HepG2 (cell line): ENCODE results near the gene B3GNT9. TPM values are rescaled to one million over a fixed set of nuclear protein-coding genes. Genes with fewer than 3 reads are reported as not detected.

Source experiments
- AFF4 ChIP-seq: sonication (generic); formaldehyde crosslinking; IDR thresholded peaks from 2 replicates; pipeline ENCODE4 v1.4.0; 2020; ENCODE audit warnings: missing genetic modification reagents
- ARNT2 ChIP-seq: sonication (generic); formaldehyde crosslinking; IDR thresholded peaks from 2 replicates; pipeline ENCODE4 v1.8.0; 2022; ENCODE audit warnings: mild to moderate bottlenecking, low read depth, missing genetic modification reagents, moderate library complexity
- ATM ChIP-seq: fragments of 450-650 bp; IDR thresholded peaks from 2 replicates; pipeline ENCODE4 v1.7.1; 2017; ENCODE audit warnings: mild to moderate bottlenecking, borderline replicate concordance
- FOXK2 ChIP-seq: fragments of 450-650 bp; IDR thresholded peaks from 2 replicates; pipeline ENCODE4 v1.6.1; 2016
- KDM5B ChIP-seq: sonication (generic); formaldehyde crosslinking; IDR thresholded peaks from 2 replicates; pipeline ENCODE4 v1.4.0; 2020; ENCODE audit warnings: missing genetic modification reagents, mild to moderate bottlenecking, borderline replicate concordance
- SMYD3 ChIP-seq: sonication (generic); formaldehyde crosslinking; IDR thresholded peaks from 2 replicates; pipeline ENCODE4 v1.8.1; 2023; ENCODE audit warnings: mild to moderate bottlenecking, missing genetic modification reagents
- TEAD3 ChIP-seq: optimal IDR thresholded peaks from 2 replicates; pipeline ENCODE3; 2016; ENCODE audit warnings: borderline replicate concordance
- ZBTB10 ChIP-seq: sonication (generic); formaldehyde crosslinking; IDR thresholded peaks from 2 replicates; pipeline ENCODE4 v1.4.0; 2020; ENCODE audit warnings: missing genetic modification reagents, borderline replicate concordance
- ZBTB21 ChIP-seq: sonication (generic); formaldehyde crosslinking; IDR thresholded peaks from 2 replicates; pipeline ENCODE4 v1.4.0; 2020; ENCODE audit warnings: missing genetic modification reagents
- ZMYM3 ChIP-seq: sonication (generic); formaldehyde crosslinking; IDR thresholded peaks from 2 replicates; pipeline ENCODE4 v1.5.1; 2020; ENCODE audit warnings: mild to moderate bottlenecking, missing genetic modification reagents
- ZNF143 ChIP-seq: sonication (generic); formaldehyde crosslinking; IDR thresholded peaks from 2 replicates; pipeline ENCODE4 v1.4.0; 2020; ENCODE audit warnings: missing genetic modification reagents
- ZNF598 ChIP-seq: sonication (generic); formaldehyde crosslinking; IDR thresholded peaks from 2 replicates; pipeline ENCODE4 v1.5.1; 2020; ENCODE audit warnings: mild to moderate bottlenecking, missing genetic modification reagents, borderline replicate concordance
- ZNF766 ChIP-seq: sonication (generic); formaldehyde crosslinking; IDR thresholded peaks from 2 replicates; pipeline ENCODE4 v1.5.0; 2020; ENCODE audit warnings: missing genetic modification reagents, borderline replicate concordance
- ZNF773 ChIP-seq: sonication (generic); formaldehyde crosslinking; IDR thresholded peaks from 2 replicates; pipeline ENCODE4 v1.4.0; 2020; ENCODE audit warnings: missing genetic modification reagents, borderline replicate concordance
- ZNF782 ChIP-seq: sonication (generic); formaldehyde crosslinking; IDR thresholded peaks from 2 replicates; pipeline ENCODE4 v1.4.0; 2020; ENCODE audit warnings: missing genetic modification reagents, mild to moderate bottlenecking, borderline replicate concordance
- ZNF800 ChIP-seq: sonication (generic); formaldehyde crosslinking; IDR thresholded peaks from 2 replicates; pipeline ENCODE4 v1.4.0; 2020; ENCODE audit warnings: missing genetic modification reagents
- ZSCAN29 ChIP-seq: sonication (generic); formaldehyde crosslinking; conservative IDR thresholded peaks from 2 replicates; pipeline ENCODE4 v1.4.0; 2020; ENCODE audit warnings: mild to moderate bottlenecking, missing genetic modification reagents
- polyA plus RNA-seq, 8 experiments: library from polyadenylated mRNA; depleted of rRNA in 3 of 8; stranded (reverse) in 7 of 8; unstranded in 1 of 8; fragments of >200 nt; fragmentation: Illumina TruSeq in 4 of 8; extraction: Trizol in 4 of 8; gene quantifications; 2 replicates each; pipeline versions ENCODE4 v1.2.1 to v1.2.3, GENCODE V29; 2011 to 2016; ENCODE audit warnings: low read depth in 4 of 8, missing spikeins in 1 of 8, mixed read lengths in 1 of 8; ENCODE audit not compliant: insufficient read depth in 1 of 8
- total RNA-seq, 5 experiments: library from RNA; depleted of rRNA; stranded (reverse); fragments of >200 nt; fragmentation: Illumina TruSeq; extraction: Trizol; gene quantifications; 2 replicates each; pipeline ENCODE4 v1.2.3, GENCODE V29; 2016; ENCODE audit warnings: low read depth in 1 of 5
- TF ChIP-seq, protein P1 (sequence below): sonication (generic); formaldehyde crosslinking; IDR thresholded peaks from 2 replicates; pipeline ENCODE4 v1.5.0; 2020; ENCODE audit warnings: missing genetic modification reagents, mild to moderate bottlenecking, borderline replicate concordance

B3GNT9 gene
- total and polyA plus RNA-seq, 2 of the 13 experiments (the other 11 are each of a cell fraction or from before 2014, with no cell fraction given): 1.5 to 3.1 TPM

DNA sequence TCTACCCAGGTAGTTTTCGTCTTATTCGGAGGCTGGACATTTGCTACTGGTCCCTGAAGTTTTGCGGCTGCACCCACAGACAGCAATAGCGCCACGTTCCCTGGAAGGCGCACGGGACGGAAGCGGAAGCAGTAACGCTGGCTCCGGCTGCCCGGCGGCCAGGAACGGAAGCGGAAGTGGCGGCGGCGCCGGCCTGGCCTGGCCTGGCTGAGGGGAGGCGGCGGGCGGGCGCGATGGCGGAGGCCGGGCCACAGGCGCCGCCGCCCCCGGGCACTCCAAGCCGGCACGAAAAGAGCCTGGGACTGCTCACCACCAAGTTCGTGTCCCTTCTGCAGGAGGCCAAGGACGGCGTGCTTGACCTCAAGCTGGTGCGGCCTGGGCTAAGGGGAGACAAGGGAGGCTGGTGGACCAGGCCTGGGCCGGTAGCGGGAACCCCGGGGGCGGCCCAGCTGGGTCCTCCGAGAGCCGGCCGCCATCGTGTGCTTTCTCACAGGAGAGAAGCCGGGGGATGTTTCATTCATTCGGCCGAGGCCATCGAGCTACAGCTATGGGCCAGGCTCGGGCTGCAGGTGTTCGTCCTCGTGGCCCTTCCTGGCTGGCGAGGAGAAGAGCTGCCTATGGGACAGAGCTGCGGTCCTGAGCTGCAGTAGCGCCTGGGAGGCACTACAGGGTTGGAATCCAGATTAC is 41.3 kb upstream of the B3GNT9 start, which contains the start of gene E2F4 (continued):
- TF ChIP-seq AFF4 (CRISPR knock-in tag): no peak
- TF ChIP-seq FOXK2: peak; percentile 48; the same call in 1 of the 2 replicates
- peak; percentile 84; the same call in 1 of the 2 replicates for TF ChIP-seq ZNF773 (CRISPR knock-in tag)
- TF ChIP-seq, protein P1, sequence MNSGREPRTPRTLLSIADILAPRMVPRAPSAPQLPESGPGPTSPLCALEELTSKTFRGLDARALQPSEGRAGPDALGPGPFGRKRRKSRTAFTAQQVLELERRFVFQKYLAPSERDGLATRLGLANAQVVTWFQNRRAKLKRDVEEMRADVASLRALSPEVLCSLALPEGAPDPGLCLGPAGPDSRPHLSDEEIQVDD: 0 out of 2 replicates have a peak, but pooled peaks have one; percentile 44
- no peak for TF ChIP-seq ZBTB21 (CRISPR knock-in tag)
- 0 out of 2 replicates have a peak, but pooled peaks have one; percentile 67 for TF ChIP-seq SMYD3 (CRISPR knock-in tag)
- TF ChIP-seq TEAD3 (CRISPR knock-in tag): peak; percentile 71
- TF ChIP-seq ZSCAN29 (CRISPR knock-in tag): no peak
- peak; percentile 88 for TF ChIP-seq ZMYM3 (CRISPR knock-in tag)
- TF ChIP-seq ARNT2 (CRISPR knock-in tag): peak; percentile 85
- peak; percentile 70; the same call in 1 of the 2 replicates for TF ChIP-seq ZNF782
- TF ChIP-seq ZNF143 (CRISPR knock-in tag): peak; percentile 79
- peak; percentile 61; the same call in 1 of the 2 replicates for TF ChIP-seq ZNF598 (CRISPR knock-in tag)
- TF ChIP-seq ZNF766 (CRISPR knock-in tag): peak; percentile 70; the same call in 1 of the 2 replicates
- peak; percentile 83 for TF ChIP-seq ZNF800 (CRISPR knock-in tag)
- peak; percentile 92; the same call in 1 of the 2 replicates for TF ChIP-seq KDM5B (CRISPR knock-in tag)
- TF ChIP-seq ATM: no peak
- peak; percentile 33; the same call in 1 of the 2 replicates for TF ChIP-seq ZBTB10 (CRISPR knock-in tag)
